Panc1 (cell line): ENCODE measurements around the gene CRIP3. TPM values are rescaled to one million over a fixed set of nuclear protein-coding genes. Genes with fewer than 3 reads are reported as not detected.

Source experiments
- ATAC-seq: fragments of 200-7000 bp; cut with Tn5 transposase; 2 replicates; pipeline ENCODE4 v1.9.1; 2020; ENCODE audit warnings: mild to moderate bottlenecking, moderate library complexity
- BruUV-seq: library from RNA; stranded (reverse); fragments of 400-500 nt; replicated peaks from 2 replicates; lab custom pipeline; 2021; lab: Mats Ljungman, UMichigan
- CTCF ChIA-PET: fragments of 300-600 bp; sonication (Branson Sonifier 250); formaldehyde crosslinking; loops from one replicate; lab custom pipeline; 2022; ENCODE audit warnings: antibody characterized with exemption; lab: Charles Lee
- POLR2A ChIA-PET: fragments of 300-600 bp; sonication (Branson Sonifier 250); formaldehyde crosslinking; loops from one replicate; lab custom pipeline; 2022; ENCODE audit warnings: antibody characterized with exemption; lab: Charles Lee
- DNase-seq: peaks from one replicate; pipeline ENCODE4 v3.0.0-alpha.2; 2010; ENCODE audit warnings: low read depth, low spot score
- H3K27ac ChIP-seq: 2 replicates; pipeline ENCODE4 v1.5.1; 2011; ENCODE audit warnings: mild to moderate bottlenecking, low read length, inconsistent platforms
- H3K27me3 ChIP-seq: fragments of 200-500 bp; sonication (Bioruptor generic); 2 replicates; pipeline ENCODE4 v1.6.0; 2014; ENCODE audit warnings: low read length, inconsistent platforms; ENCODE audit not compliant: control insufficient read depth, insufficient read depth
- H3K36me3 ChIP-seq: fragments of 200-500 bp; sonication (Bioruptor generic); 2 replicates; pipeline ENCODE4 v1.5.1; 2014; ENCODE audit warnings: inconsistent platforms, mild to moderate bottlenecking, low read length, moderate library complexity; ENCODE audit not compliant: control insufficient read depth, insufficient read depth
- H3K4me1 ChIP-seq: 2 replicates; pipeline ENCODE4 v1.5.1; 2011; ENCODE audit warnings: inconsistent platforms, mild to moderate bottlenecking, low read length, moderate library complexity; ENCODE audit not compliant: control insufficient read depth, insufficient read depth
- H3K4me3 ChIP-seq, 2 experiments: 2 replicates each; pipeline ENCODE4 v1.5.1; 2011 to 2012; ENCODE audit warnings: low read depth in 2 of 2, low read length in 2 of 2, mild to moderate bottlenecking in 2 of 2, inconsistent platforms in 1 of 2, moderate library complexity in 1 of 2
- H3K9me3 ChIP-seq: fragments of 200-500 bp; sonication (Bioruptor generic); 2 replicates; pipeline ENCODE4 v1.5.1; 2014; ENCODE audit warnings: low read depth, mild to moderate bottlenecking, inconsistent platforms, low read length, moderate library complexity; ENCODE audit not compliant: control insufficient read depth, insufficient read depth
- POLR2AphosphoS5 ChIP-seq: IDR thresholded peaks from 2 replicates; pipeline ENCODE4 v1.6.1; 2012; ENCODE audit warnings: mild to moderate bottlenecking, low read depth, low read length, moderate library complexity
- SIN3A ChIP-seq: IDR thresholded peaks from 2 replicates; pipeline ENCODE4 v1.6.1; 2012; ENCODE audit warnings: low read depth, mild to moderate bottlenecking, low read length, moderate library complexity, borderline replicate concordance; ENCODE audit not compliant: insufficient read depth
- TCF7L2 ChIP-seq: IDR thresholded peaks from 2 replicates; pipeline ENCODE4 v1.6.1; 2011; ENCODE audit warnings: mild to moderate bottlenecking, low read depth, low read length, inconsistent platforms
- in situ Hi-C: cut with HindIII; loops from 2 replicates; pipeline ENCODE4 v1.10.0; 2016; ENCODE audit warnings: low sequenced_read_pairs, low pct_unique_long_range_greater_than_20kb
- intact Hi-C: fragments of 100-400 bp; cut with micrococcal nuclease; formaldehyde crosslinking; loops from one replicate; pipeline ENCODE4 v1.10.0; 2022; ENCODE audit not compliant: unreplicated experiment
- total RNA-seq: library from RNA; stranded (reverse); gene quantifications from one replicate; pipeline ENCODE4 v1.2.1, GENCODE V29; 2021; ENCODE audit not compliant: unreplicated experiment
- TF ChIP-seq, protein P1 (sequence below): fragments of 450-650 bp; IDR thresholded peaks from 2 replicates; pipeline ENCODE4 v1.5.1; 2017; ENCODE audit warnings: mild to moderate bottlenecking
- TF ChIP-seq, protein P2 (sequence below), 2 experiments: IDR thresholded peaks; 2 replicates each; pipeline ENCODE4 v1.6.1; 2011 to 2012; ENCODE audit warnings: low read depth in 2 of 2, control low read depth in 1 of 2, low read length in 1 of 2, mild to moderate bottlenecking in 1 of 2, moderate library complexity in 1 of 2; ENCODE audit not compliant: insufficient read depth in 1 of 2

Gene CRIP3
- total RNA-seq, 1 experiment from 2014 or later = 0.64 TPM

DNA sequence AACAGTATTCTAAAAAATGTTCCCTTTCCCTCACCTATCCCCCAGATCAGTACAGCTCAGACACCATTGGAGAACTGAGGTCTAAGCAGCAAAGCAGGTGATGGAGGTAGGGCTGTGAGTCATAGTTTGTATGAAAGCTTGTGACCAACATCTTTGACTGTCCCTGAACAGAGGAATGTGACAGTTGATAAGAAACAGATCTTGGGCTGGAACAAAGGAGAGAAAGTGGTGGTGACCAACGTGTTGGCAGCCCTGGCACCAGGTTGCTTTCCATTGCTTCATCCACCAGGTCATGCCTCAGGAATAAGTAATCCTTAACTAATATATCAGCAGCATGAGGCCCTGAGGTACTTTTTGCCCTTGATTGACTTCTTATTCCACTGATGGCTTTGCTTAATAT, 19.9 kb upstream of the CRIP3 start:
- Histone ChIP-seq H3K27ac (no peak overlapping the region), H3K4me3 (no peak overlapping the region), H3K27me3 (no peaks in the 10 kb centered on the region), H3K4me1 (no peaks in the 10 kb centered on the region), H3K9me3 (no peaks in the 10 kb centered on the region), H3K36me3 (no peaks in the 10 kb centered on the region)
- ChIA-PET CTCF (no interaction called here), POLR2A (no interaction called here)
- TF ChIP-seq, protein P1, sequence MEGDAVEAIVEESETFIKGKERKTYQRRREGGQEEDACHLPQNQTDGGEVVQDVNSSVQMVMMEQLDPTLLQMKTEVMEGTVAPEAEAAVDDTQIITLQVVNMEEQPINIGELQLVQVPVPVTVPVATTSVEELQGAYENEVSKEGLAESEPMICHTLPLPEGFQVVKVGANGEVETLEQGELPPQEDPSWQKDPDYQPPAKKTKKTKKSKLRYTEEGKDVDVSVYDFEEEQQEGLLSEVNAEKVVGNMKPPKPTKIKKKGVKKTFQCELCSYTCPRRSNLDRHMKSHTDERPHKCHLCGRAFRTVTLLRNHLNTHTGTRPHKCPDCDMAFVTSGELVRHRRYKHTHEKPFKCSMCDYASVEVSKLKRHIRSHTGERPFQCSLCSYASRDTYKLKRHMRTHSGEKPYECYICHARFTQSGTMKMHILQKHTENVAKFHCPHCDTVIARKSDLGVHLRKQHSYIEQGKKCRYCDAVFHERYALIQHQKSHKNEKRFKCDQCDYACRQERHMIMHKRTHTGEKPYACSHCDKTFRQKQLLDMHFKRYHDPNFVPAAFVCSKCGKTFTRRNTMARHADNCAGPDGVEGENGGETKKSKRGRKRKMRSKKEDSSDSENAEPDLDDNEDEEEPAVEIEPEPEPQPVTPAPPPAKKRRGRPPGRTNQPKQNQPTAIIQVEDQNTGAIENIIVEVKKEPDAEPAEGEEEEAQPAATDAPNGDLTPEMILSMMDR = no peak
- TF ChIP-seq TCF7L2 (no peak), POLR2AphosphoS5 (no peak), SIN3A (no peak)
- TF ChIP-seq, protein P2, sequence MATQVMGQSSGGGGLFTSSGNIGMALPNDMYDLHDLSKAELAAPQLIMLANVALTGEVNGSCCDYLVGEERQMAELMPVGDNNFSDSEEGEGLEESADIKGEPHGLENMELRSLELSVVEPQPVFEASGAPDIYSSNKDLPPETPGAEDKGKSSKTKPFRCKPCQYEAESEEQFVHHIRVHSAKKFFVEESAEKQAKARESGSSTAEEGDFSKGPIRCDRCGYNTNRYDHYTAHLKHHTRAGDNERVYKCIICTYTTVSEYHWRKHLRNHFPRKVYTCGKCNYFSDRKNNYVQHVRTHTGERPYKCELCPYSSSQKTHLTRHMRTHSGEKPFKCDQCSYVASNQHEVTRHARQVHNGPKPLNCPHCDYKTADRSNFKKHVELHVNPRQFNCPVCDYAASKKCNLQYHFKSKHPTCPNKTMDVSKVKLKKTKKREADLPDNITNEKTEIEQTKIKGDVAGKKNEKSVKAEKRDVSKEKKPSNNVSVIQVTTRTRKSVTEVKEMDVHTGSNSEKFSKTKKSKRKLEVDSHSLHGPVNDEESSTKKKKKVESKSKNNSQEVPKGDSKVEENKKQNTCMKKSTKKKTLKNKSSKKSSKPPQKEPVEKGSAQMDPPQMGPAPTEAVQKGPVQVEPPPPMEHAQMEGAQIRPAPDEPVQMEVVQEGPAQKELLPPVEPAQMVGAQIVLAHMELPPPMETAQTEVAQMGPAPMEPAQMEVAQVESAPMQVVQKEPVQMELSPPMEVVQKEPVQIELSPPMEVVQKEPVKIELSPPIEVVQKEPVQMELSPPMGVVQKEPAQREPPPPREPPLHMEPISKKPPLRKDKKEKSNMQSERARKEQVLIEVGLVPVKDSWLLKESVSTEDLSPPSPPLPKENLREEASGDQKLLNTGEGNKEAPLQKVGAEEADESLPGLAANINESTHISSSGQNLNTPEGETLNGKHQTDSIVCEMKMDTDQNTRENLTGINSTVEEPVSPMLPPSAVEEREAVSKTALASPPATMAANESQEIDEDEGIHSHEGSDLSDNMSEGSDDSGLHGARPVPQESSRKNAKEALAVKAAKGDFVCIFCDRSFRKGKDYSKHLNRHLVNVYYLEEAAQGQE (IDR thresholded peaks at IDR 0.05; ENCODE audit: insufficient read depth in 1 of 2, low read depth in 2 of 2, low read length in 1 of 2) = no peak
- in situ Hi-C loops (no loop called here), intact Hi-C loops (no loop called here)
- peak; percentile 48; the same call in 1 of the 2 replicates for ATAC-seq
- DNase-seq = no peak
- no TSS peak for BruUV-seq

- Histone ChIP-seq H3K9me3 (no peaks in the 10 kb centered on the region), H3K4me3 (no peak overlapping the region), H3K4me1 (no peaks in the 10 kb centered on the region), H3K27me3 (no peaks in the 10 kb centered on the region), H3K27ac (no peak overlapping the region), H3K36me3 (no peaks in the 10 kb centered on the region)
- BruUV-seq = no TSS peak
- in situ Hi-C loops = no loop called here
- DNase-seq (no peak), ATAC-seq (no peak)
- ChIA-PET POLR2A (no interaction called here), CTCF (no interaction called here)
- intact Hi-C loops = no loop called here
- no peak for TF ChIP-seq POLR2AphosphoS5
- TF ChIP-seq, protein P1 = no peak
- no peak for TF ChIP-seq TCF7L2
- TF ChIP-seq, protein P2 (IDR thresholded peaks at IDR 0.05; ENCODE audit: insufficient read depth in 1 of 2, low read depth in 2 of 2, low read length in 1 of 2) = no peak
- no peak for TF ChIP-seq SIN3A
These were observed 17.2 kb upstream of the CRIP3 start for GRCh38 chr6:43325876-43326275.
